D341Med (cell line): ENCODE measurements around the gene CCSAP.
"Not testable (repeated sequence)": the region's sequence is repeated elsewhere in the genome, so short reads cannot be mapped to it uniquely, and the experiment has no call there.

ENCODE experiments used
- DNase-seq: peaks from one replicate; pipeline ENCODE4 v3.0.0; 2012; ENCODE audit warnings: low spot score

The CCSAP gene

GRCh38 chr1:229342656-229343569 lies at the start of gene CCSAP:
CCSAP (minus strand) TSS chr1:229343047; CDS start chr1:229342465, 582 bp downstream.
- peak; percentile 87 for DNase-seq

GRCh38 chr1:229390130-229390529 lies 47.3 kb upstream of the CCSAP start:
- DNase-seq: no peak

GRCh38 chr1:229388897-229389580 lies 46.2 kb upstream of the CCSAP start:
- DNase-seq: no peak

GRCh38 chr1:229385853-229386456 lies 43.1 kb upstream of the CCSAP start:
- no peak for DNase-seq

DNA sequence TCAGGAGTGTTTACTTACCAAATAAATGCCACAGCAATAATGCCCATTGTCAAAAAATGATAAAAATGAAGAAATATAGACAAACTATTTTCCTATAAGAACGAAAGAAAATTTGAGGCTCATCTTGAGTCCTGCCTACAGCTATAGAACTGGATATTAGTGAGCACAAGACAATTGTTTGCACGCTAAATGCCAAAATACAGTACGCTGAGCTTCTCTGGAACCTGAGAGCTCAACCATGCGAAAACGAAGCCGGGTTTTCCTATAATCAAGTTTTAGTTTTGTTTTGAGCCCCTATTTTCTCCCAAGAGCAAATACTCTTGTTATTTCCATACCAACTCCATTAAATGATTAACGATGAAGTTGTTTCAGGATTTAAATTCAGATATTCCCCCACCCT lies 42.0 kb upstream of the CCSAP start:
- no peak for DNase-seq

DNA sequence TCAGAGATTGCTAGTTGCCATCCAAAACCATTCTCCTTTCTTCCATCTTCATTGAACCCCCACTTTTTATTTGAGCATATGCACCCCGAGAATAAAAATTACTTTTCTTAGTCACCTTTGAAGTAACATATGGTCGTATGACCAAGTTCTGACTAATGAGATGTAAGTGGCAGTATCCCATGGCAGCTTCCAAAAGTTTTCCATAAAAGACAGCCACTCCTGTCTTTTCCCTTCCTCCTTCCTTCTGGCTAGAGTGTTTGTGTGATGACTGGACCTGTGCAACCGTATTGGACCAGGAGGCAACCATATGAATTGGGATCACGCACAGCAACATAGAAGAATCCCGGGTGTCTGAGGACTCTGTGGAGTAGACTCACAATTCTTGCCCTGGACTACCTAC lies 41.1 kb upstream of the CCSAP start:
- DNase-seq: no peak

DNA sequence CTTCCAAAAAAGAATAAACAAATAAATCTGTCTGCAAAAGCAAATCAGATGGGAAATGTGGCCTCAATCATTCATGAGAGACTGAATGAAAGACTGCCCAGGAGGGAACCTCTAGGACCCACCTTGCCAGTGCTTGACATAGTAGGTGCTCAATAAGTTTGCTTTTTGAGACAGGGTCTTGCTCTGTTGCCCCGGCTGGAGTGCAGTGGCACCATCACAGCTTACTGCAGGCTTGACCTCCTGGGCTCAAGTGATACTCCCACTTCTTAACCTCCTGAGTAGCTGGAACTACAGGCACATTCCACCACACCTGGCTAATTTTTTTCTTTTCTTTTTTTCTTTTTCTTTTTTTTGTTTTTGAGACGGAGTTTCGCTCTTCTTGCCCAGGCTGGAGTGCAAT lies 40.3 kb upstream of the CCSAP start:
- no peak for DNase-seq

GRCh38 chr1:229381234-229381633 lies 38.4 kb upstream of the CCSAP start:
- peak; percentile 43 for DNase-seq

DNA sequence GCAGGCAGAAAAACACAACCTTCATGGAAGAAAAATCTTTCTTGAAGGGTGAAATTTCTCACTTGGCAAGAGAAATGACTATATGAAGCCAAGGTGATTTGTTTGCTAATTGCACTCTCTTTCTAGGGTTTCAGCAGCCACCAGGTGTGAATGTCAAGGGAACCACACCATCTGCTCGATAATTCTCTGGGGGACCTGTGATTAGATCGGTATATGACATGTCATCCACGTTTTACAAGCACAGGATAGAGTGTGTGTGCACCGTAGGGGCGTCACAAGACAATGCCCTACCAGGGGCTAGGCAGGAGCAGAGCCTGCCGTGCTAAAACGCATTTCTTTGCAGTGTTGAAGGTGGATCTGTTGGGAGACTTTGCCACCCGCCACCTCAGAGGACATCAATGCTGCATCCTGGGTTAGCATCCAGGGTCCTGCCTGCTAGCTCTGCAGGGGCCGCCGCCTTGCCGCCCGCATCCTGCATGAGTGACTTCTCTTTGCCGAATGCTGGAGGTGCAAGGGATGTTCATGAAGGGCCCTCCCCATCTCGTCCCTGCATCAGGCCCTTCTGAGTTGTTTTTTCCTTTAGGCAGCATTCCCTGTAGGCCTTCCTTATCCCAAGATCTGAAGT lies 37.8 kb upstream of the CCSAP start:
- peak; percentile 45 for DNase-seq

- DNase-seq: no peak
These were observed 37.0 kb upstream of the CCSAP start for GRCh38 chr1:229379846-229380245.

DNA sequence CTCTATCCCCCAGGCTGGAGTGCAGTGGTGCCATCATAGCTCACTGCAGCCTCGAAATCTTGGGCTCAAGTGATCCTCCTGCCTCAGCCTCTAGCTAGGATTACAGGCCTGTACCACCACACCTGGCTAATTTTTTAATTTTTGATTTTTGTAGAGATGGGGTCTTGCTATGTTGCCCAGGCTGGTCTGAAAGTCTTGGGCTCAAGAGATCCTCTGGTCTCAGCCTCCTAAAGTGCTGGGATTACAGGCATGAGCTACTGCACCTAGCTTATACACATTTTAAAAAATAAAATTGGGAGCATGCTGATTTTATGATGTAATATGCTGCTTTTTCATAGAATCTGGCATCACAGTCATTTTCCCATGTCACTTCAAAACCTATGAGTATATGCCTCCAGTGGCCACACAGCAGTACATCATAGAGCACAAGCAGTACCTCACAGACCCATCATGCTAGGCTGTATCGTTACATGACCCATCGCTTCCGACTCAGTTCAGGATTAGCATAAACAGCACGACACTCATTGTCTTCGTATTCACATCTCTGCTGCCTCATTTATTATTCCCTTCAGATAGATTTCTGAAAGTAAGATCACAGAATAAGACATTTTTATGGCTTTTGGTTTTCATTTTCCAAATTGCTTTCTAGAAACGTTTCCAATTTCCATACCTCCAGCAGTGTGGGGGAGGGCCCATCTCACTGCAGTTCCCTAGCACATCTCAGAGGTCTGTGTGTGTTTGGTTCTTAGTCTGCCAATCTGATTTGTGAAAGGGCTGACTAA lies 35.9 kb upstream of the CCSAP start:
- DNase-seq: no peak

DNA sequence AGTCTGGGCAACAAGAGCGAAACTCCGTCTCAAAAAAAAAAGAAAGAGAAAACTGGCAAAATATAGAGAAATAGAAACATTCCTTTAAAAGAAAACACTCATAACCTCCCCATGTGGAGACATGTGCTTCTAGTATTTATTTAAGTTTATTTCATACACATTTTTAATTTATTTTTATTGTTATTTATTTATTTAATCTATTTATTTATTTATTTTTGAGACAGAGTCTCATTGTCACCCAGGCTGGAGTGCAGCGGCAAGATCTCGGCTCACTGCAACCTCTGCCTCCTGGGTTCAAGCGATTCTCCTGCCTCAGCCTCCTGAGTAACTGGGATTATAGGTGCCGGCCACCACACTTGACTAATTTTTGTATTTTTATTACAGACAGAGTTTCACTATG lies 35.2 kb upstream of the CCSAP start:
- DNase-seq: not testable (repeated sequence)

DNA sequence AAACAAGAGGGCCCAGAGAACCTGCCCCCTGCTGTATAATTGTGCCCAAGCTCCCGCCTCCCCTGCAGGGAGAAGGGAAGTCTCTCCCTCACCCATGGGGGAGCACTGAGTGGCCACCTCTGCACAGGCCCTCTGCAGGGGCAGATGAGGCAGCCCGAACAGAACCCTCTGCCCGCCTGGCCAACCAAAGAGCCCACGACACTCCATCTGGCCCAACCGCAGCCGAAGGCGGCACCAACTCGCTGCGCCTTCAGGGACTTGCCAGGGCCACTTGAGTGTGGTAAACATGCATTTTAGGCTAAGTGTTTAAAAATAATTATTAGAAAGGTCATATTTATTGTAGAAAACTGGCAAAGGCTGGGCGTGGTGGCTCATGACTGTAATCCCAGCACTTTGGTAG lies 34.6 kb upstream of the CCSAP start:
- no peak for DNase-seq

DNA sequence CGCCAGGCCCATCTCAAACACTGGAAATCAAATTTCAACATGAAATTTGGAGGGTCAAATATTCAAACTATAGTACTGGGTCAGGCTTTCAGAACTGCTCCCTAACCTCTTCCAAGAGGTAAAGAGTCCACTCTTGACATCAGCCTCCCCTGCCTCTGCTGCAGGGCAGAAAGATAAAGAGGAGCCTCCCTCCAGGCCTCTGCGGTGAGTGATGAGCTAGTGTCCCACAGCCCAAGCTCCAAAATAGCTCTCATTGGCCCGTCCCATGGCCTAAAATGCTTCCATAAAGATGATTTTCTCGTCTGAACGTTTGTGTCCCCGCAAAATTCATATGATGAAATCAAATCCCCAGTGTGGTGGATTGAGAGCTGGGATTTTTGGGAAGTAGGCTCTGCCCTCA lies 33.7 kb upstream of the CCSAP start:
- DNase-seq: no peak

DNA sequence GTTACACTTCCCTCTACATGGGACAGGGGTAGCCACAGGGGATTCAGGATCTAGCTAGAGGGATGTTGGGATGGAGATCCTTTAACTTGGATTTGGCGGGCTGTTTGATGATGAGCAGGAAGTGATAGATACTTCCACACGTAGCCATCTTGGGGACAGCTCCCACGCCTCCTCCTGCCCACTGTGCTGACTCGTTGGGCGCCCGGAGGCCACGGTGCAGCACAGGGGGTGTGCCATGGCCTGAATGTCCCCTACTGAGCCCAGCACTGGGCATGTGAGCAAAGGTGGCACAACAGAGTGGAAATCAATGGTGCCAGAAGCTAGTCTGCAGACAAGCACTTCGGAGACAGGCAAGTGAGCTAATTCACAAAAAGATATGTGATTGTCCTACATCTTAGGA lies 31.6 kb upstream of the CCSAP start:
- DNase-seq: no peak

GRCh38 chr1:229373395-229373794 lies 30.5 kb upstream of the CCSAP start:
- DNase-seq: no peak

- no peak for DNase-seq
These were observed 29.4 kb upstream of the CCSAP start for GRCh38 chr1:229372251-229372650.

DNA sequence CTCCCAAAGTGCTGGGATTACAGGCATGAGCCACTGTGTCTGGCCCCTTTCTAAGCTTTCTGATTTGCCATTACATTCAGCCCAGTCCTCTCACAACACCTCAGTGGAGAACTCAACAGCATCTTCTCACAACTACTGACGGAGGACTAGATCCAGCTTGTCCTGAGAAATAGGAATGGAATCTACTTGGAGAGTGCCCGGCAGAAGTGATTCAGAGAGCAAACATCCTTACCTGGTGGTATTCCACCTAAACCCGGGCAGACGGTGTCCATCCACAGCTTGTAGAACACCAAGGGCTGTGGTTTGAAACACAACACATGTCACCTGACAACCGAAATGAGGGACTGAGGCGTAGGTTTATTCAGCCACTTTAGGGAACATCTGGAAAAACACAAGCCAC lies 28.8 kb upstream of the CCSAP start:
- no peak for DNase-seq

DNA sequence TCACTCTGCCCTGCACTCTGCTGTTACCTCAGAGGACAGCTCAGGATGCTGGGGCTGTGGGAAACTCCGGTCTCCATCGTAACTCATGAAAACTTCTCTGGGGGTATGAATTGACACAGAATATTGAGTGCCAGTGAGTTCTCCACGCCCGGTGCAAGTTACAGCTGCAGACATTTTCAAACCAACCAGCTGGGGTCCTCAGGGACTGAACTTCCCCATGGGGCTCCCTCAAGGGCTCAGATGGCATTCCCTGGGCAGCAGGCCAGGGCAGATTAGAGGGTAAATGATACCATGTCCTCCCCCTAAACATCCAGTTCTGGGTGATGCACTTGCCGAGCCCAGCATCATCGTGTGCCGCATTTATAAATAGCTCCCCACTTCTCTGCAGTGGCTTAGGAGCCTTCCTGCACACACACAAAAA lies 27.8 kb upstream of the CCSAP start:
- peak; percentile 88 for DNase-seq

DNA sequence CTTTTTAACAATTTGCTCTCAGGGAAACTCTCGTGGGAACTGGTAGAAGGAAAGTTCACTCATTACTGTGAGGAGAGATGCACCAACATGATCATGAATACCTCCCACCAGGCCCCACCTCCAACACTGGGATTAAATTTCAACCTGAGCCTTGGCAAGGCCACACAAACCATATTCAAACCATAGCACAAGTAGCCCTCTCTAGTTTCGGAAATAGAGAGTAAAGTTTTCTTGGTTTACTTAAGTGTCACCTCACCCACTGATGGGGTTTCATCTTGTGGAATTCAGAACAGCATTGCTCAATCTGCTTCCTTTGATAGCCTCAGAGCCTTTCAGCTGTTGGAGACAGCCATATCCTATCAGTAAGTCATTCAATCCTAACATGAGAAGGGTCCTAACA lies 25.5 kb upstream of the CCSAP start:
- no peak for DNase-seq

DNA sequence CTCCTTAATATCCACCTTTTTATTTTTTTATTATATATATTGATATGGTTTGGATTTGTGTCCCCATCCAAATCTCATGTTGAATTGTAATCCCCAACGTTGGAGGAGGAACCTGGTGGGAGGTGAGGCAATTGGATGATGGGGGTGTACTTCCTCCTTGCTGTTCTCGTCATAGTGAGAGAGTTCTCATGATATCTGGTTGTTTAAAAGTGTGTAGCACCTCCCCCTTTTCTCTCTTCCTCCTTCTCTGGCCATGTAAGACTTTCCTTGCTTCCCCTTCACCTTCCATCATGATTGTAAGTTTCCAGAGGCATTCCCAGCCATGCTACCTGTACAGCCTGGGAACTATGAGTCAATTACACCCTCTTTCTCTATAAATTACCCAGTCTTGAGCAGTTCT lies 22.7 kb upstream of the CCSAP start:
- DNase-seq: no peak
